IPS-18a (cell line): ENCODE data around the gene COLEC12.

Experiments
- H3K27ac ChIP-seq: one replicate; pipeline ENCODE4 v1.5.1; 2013; ENCODE audit warnings: low read length
- H3K27me3 ChIP-seq: one replicate; pipeline ENCODE4 v1.6.1; 2013; ENCODE audit warnings: mild to moderate bottlenecking, low read length; ENCODE audit not compliant: control insufficient read depth, insufficient read depth
- H3K36me3 ChIP-seq: one replicate; pipeline ENCODE4 v1.6.1; 2013; ENCODE audit warnings: low read depth, low read length; ENCODE audit not compliant: control insufficient read depth
- H3K4me1 ChIP-seq: one replicate; pipeline ENCODE4 v1.6.1; 2013; ENCODE audit warnings: low read depth, low read length; ENCODE audit not compliant: control insufficient read depth
- H3K4me3 ChIP-seq: one replicate; pipeline ENCODE4 v1.5.1; 2013; ENCODE audit warnings: low read length
- H3K9ac ChIP-seq: one replicate; pipeline ENCODE4 v1.6.1; 2013; ENCODE audit warnings: mild to moderate bottlenecking, low read length, moderate library complexity
- H3K9me3 ChIP-seq: one replicate; pipeline ENCODE4 v1.6.1; 2013; ENCODE audit warnings: low read depth, low read length; ENCODE audit not compliant: control insufficient read depth

The COLEC12 gene

DNA sequence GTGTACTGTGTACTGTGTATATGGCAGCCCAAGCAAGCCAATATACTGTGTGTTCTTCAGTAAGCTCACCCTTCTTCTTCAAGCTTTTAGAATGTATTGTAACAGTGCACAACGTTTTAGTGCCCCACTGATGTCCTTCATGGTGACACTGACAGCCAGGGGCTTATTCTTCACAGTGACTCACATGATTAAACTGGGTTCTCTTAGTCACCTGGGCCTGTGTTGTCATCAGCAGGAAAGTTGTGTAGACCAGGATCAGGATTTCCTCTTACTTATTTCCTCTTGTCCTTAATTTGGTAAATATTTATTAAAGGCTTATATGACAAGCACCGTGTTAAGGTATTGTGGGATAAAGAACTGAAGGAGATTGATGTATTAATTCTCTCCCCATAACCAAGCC is 164.8 kb downstream of the COLEC12 start:
- no peaks in the 10 kb centered on the region for H3K9me3 ChIP-seq
- H3K4me3 ChIP-seq: no peak overlapping the region
- no peak overlapping the region for H3K27ac ChIP-seq
- H3K9ac ChIP-seq: no peak overlapping the region
- no peaks in the 10 kb centered on the region for H3K27me3 ChIP-seq
- H3K4me1 ChIP-seq: no peaks in the 10 kb centered on the region
- no peaks in the 10 kb centered on the region for H3K36me3 ChIP-seq

DNA sequence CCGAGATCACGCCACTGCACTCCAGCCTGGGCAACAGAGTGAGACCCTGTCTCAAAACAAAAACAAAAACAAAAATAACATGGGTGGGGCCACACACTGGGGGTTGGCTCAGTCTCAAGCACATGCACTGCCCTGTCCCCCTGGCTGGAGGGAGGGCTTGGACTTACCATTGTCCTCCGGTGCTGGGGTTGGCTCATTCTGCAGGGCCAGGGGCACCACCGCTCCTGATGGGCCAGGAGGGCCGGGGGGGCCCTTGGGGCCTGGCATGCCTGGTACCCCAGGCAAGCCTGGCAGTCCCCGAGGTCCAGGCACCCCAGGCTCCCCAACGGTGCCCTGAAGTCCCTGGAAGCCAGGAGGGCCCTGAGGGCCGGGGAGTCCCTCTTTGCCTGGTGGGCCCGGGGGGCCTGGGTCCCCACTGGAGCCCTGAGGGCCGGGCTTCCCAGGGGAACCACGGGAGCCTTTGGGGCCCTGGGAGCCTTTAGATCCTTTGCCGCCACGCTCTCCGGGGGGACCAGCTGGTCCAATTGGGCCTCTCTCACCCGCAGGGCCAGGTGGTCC is 165.8 kb downstream of the COLEC12 start:
- H3K27me3 ChIP-seq: no peaks in the 10 kb centered on the region

DNA sequence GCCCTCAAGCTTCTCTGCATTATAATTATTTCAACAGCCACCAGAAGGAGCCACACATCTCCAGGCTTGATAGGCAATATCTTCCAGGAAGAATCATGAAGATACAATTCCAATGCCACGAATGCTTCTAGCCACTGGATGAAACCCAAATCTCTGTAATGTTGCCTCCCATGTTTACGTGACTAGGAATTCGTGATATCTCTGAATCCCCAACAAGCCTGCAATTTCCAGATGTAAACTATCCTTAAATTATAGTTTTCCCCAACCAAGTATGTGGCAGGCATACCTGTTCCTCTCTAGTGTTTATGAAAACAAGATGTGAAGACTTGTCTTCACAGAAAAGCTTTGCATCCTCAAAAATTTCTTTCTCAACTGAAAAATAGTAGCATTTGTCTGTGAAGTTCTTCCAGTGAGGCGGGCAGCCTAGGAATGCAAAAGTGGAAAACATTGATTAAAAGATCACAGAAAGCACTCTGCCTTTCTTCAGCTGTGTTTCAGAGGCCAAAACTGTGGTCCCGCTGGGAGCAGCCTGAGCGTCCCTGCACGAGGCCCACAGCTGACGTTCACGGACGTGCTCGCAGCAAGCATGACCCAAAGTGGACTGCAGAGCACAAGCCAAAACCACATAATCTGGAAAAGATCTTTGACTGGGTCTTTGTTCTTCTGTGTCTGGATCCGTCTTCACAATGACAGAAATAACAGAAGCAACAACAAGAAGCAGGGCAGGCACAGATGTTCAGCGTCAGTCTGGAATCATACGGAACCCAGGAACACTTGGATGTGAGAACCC is 167.6 kb downstream of the COLEC12 start:
- Histone ChIP-seq H3K36me3 (no peaks in the 10 kb centered on the region), H3K27me3 (no peaks in the 10 kb centered on the region), H3K9ac (no peak overlapping the region), H3K9me3 (no peaks in the 10 kb centered on the region), H3K4me3 (no peak overlapping the region), H3K27ac (no peak overlapping the region), H3K4me1 (no peaks in the 10 kb centered on the region)

More for the DNA sequence above, 165.8 kb downstream of the COLEC12 start:
- H3K27ac ChIP-seq: no peak overlapping the region
- no peak overlapping the region for H3K4me3 ChIP-seq
- H3K4me1 ChIP-seq: no peaks in the 10 kb centered on the region
- H3K9ac ChIP-seq: no peak overlapping the region
- no peaks in the 10 kb centered on the region for H3K36me3 ChIP-seq
- no peaks in the 10 kb centered on the region for H3K9me3 ChIP-seq

DNA sequence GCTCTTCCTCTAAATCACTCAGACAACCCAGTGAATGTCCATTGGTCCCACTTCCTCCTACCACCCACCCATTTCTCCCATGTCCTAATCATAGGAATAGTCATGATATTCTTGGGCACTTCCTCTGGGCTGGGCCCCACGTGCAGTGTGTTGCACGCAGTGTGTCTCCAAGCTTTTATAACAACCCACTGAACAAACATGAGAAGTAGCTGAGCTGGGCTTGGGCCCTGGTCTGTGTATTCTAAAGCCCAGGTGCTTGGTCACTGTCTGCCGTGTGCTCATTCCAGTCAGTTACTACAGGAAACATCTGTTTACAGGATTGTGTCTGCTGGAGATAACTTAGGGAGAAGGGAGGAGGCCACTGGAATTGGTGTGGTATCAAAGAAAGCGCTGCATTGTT is 168.5 kb downstream of the COLEC12 start:
- no peaks in the 10 kb centered on the region for H3K9me3 ChIP-seq
- H3K36me3 ChIP-seq: no peaks in the 10 kb centered on the region
- H3K27ac ChIP-seq: no peak overlapping the region
- no peaks in the 10 kb centered on the region for H3K4me1 ChIP-seq
- no peak overlapping the region for H3K4me3 ChIP-seq
- H3K27me3 ChIP-seq: no peaks in the 10 kb centered on the region
- H3K9ac ChIP-seq: no peak overlapping the region

DNA sequence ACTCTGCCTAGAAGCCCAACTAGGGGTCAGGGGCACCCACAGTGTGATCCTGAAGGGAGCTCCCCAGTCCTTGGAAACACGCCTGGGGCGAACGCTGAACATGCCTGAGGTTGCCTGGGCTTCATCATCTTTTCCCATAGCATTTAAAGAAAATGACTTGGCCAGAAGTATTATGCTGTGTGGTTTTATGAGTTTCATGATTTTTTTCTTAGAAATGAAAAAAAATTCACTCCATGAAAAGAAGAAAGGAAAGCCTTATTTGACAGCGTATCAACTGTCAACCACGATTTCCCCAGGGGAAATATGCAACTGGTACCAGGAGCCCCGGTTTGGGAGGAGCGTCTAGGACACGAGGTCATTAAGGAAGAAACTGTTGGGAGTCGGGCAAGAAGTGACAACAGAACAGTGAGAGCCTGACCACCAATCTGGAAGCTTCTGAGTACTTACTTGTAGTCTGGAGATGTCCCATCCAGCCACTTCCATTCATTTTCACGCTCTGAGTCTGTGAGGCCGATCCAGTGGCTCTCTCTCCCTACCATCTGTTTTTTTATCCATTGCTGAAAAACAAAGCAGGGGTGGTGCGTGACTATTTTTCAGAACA is 169.2 kb downstream of the COLEC12 start:
- no peaks in the 10 kb centered on the region for H3K36me3 ChIP-seq
- H3K9ac ChIP-seq: no peak overlapping the region
- no peak overlapping the region for H3K4me3 ChIP-seq
- no peak overlapping the region for H3K27ac ChIP-seq
- H3K4me1 ChIP-seq: no peaks in the 10 kb centered on the region
- no peaks in the 10 kb centered on the region for H3K27me3 ChIP-seq
- no peaks in the 10 kb centered on the region for H3K9me3 ChIP-seq

DNA sequence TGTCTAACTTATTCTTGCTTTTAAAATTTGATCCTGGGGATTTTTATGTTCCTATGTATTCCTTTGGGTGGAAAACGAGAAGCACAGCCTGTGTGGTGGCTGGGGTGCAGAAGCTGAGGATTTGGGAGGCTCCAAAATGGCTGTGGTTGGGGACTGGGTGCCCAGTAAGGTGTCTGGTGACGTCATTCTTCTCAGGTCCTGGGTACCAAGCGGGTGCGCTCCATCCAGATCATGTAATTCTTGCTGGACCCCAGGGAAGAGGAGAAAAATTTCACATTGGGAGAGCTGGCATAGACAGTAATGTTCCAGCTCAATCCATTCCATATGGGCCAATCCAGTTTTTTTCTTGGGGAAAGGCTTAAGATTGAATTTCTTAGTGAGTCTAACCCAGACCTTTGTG is 171.6 kb downstream of the COLEC12 start:
- no peaks in the 10 kb centered on the region for H3K9me3 ChIP-seq
- H3K4me3 ChIP-seq: no peak overlapping the region
- no peak overlapping the region for H3K27ac ChIP-seq
- H3K27me3 ChIP-seq: no peaks in the 10 kb centered on the region
- H3K9ac ChIP-seq: no peak overlapping the region
- no peaks in the 10 kb centered on the region for H3K36me3 ChIP-seq
- H3K4me1 ChIP-seq: no peaks in the 10 kb centered on the region

DNA sequence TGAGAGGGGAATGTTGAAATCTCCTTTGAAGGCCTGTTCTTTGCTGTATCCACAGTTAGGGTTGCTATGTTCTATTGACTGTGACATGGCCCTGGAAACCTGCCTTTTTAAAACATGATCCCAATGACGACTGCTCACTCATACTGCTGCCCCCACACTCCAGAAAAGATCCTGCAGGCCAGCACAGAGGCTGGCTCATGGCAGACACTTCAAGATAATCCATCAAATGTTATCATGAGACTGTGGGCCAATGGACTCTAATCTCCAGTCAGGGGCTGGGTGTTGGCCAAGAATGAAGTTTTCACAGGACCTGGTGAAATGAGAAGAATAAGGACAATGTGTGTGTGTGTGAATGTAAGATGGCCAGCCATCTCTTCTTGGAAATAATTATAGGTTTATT is 173.7 kb downstream of the COLEC12 start:
- Histone ChIP-seq H3K4me1 (peaks cover 3% of the 10 kb centered on the region), H3K27me3 (no peaks in the 10 kb centered on the region), H3K9ac (no peak overlapping the region), H3K4me3 (no peak overlapping the region), H3K9me3 (no peaks in the 10 kb centered on the region), H3K27ac (no peak overlapping the region), H3K36me3 (no peaks in the 10 kb centered on the region)

DNA sequence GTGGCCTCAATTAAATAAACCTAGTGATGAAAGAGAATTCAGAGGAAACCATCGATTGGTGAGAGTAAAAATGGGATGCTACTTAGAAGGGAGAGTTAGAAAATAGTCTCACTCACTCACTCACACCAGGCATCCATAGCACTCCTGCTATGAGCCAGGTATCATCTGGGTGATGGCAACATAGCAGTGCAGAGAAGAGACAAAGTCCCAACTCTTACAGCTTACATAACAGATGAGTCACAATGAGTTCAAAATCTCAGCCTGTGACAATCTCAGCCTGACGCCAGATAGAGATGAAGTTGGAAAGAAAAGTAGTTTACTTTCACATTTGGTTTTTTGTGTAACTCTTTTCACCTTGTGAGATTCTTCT is 177.3 kb downstream of the COLEC12 start:
- Histone ChIP-seq H3K27ac (no peak overlapping the region), H3K9ac (no peak overlapping the region), H3K4me3 (no peak overlapping the region), H3K27me3 (no peaks in the 10 kb centered on the region), H3K9me3 (no peaks in the 10 kb centered on the region), H3K4me1 (peaks cover 3% of the 10 kb centered on the region), H3K36me3 (no peaks in the 10 kb centered on the region)

DNA sequence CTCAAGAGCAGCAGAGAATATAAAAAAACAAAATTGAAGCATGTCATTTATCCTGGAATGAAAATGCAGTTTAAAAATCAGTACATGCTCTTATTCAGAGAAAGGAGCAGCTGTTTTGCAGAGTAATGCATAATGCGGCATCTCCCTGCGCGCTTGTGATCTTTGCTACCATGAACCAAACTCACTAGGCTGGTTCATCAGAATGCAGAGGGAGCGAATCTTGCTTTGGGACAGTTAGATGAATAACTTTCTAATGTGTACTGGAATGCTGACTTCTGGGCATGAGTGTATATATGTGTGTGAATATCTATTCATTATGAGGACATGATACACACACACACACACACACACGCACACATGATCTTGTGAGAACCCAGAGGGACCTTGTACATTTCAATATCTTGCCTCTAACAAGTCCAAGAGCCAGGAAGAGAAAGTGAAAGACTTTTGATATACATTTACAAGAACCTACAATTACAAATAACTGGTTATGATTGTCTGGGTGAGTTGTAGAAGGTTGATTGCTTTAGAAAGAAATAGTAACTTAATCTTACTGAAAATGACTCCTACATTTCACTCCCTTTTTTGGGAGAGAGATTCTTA is 178.5 kb downstream of the COLEC12 start:
- Histone ChIP-seq H3K4me1 (peaks cover 3% of the 10 kb centered on the region), H3K9ac (no peak overlapping the region), H3K4me3 (no peak overlapping the region), H3K36me3 (no peaks in the 10 kb centered on the region), H3K27me3 (no peaks in the 10 kb centered on the region), H3K9me3 (no peaks in the 10 kb centered on the region), H3K27ac (no peak overlapping the region)

DNA sequence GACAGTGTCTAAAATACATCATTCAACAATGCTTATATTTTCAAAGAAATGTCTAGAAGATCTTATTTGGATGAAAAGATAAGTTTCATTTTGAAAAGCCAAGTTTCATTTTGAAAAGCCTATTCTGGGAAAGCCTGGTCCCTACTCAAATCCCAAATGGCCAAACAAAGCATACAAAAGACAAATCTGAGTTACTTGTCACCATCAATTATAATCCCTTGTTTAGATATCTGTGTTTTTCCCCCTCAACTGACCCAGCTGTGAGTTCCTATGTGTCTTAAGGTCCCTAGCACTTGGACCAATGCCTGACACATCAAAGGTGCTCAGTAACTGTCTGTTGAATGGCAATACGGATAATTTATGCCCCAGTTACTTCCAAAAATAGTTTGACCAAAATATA is 180.3 kb downstream of the COLEC12 start:
- Histone ChIP-seq H3K36me3 (no peaks in the 10 kb centered on the region), H3K9me3 (no peaks in the 10 kb centered on the region), H3K4me3 (no peak overlapping the region), H3K9ac (no peak overlapping the region), H3K4me1 (peaks cover 3% of the 10 kb centered on the region), H3K27me3 (no peaks in the 10 kb centered on the region), H3K27ac (no peak overlapping the region)

DNA sequence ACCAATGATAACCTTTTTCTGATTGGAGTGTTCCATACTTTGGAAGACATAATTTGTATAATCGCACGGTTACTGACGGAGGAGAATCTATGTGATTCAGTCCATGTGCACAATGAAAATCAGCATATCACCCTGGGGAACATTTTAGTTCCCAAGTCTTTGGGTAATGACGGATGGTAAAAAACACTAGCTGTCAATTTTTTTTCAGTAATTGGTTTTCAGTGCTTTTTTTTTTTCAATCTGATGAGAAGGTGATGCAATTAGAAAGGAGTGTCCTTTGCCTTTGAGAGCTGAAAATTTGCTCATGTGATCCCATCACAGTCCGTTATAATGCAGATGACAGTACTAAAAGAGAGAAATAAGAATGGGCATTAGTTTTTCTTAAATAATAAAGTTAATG is 180.8 kb downstream of the COLEC12 start:
- peaks cover 3% of the 10 kb centered on the region for H3K4me1 ChIP-seq
- no peaks in the 10 kb centered on the region for H3K27me3 ChIP-seq
- no peak overlapping the region for H3K27ac ChIP-seq
- no peaks in the 10 kb centered on the region for H3K9me3 ChIP-seq
- H3K36me3 ChIP-seq: no peaks in the 10 kb centered on the region
- no peak overlapping the region for H3K9ac ChIP-seq
- no peak overlapping the region for H3K4me3 ChIP-seq
